GM23248 (cell line): Measurements from ENCODE around the gene EFNA2.

ENCODE experiments used
- EZH2 ChIP-seq: fragments of 200-600 bp; sonication (generic); IDR thresholded peaks from 2 replicates; pipeline ENCODE4 v1.6.1; 2018; ENCODE audit warnings: antibody characterized with exemption, mild to moderate bottlenecking; ENCODE audit not compliant: insufficient read depth, poor library complexity, severe bottlenecking
- EZH2phosphoT487 ChIP-seq: fragments of 200-600 bp; sonication (generic); IDR thresholded peaks from 2 replicates; pipeline ENCODE4 v1.6.1; 2018; ENCODE audit warnings: antibody characterized with exemption, moderate library complexity, mild to moderate bottlenecking, low read depth; ENCODE audit not compliant: insufficient read depth

GRCh38 chr19:1259206-1259875 lies 26.3 kb upstream of the EFNA2 start:
- no peak for TF ChIP-seq EZH2
- no peak for TF ChIP-seq EZH2phosphoT487
